Upper lobe of right lung (tissue), 1 donor: ENCODE measurements around the gene SAP130. TPM values are rescaled to one million over a fixed set of nuclear protein-coding genes. Genes with fewer than 3 reads are reported as not detected.

Experiments
- ATAC-seq: fragments of 200-7000 bp; cut with Tn5 transposase; one replicate; pipeline ENCODE4 v1.9.1; 2020; ENCODE audit warnings: mild to moderate bottlenecking, moderate library complexity
- DNase-seq: peaks from one replicate; pipeline ENCODE4 v3.0.0-alpha.2; 2020
- H3K27ac ChIP-seq: fragments of 200-600 bp; one replicate; pipeline ENCODE4 v1.8.0; 2022
- H3K27me3 ChIP-seq: fragments of 200-600 bp; one replicate; pipeline ENCODE4 v1.8.0; 2022; ENCODE audit warnings: mild to moderate bottlenecking
- H3K36me3 ChIP-seq: fragments of 200-600 bp; one replicate; pipeline ENCODE4 v1.8.0; 2022
- H3K4me1 ChIP-seq: fragments of 200-600 bp; one replicate; pipeline ENCODE4 v1.8.0; 2022
- H3K4me3 ChIP-seq: fragments of 200-600 bp; one replicate; pipeline ENCODE4 v1.8.0; 2022; ENCODE audit warnings: mild to moderate bottlenecking
- H3K9me3 ChIP-seq: fragments of 200-600 bp; one replicate; pipeline ENCODE4 v1.8.0; 2022
- CTCF ChIP-seq: fragments of 200-600 bp; IDR thresholded peaks from one replicate; pipeline ENCODE4 v1.8.0; 2022; ENCODE audit warnings: antibody characterized with exemption
- intact Hi-C: fragments of 100-400 bp; cut with DNase I; formaldehyde crosslinking; loops from one replicate; pipeline ENCODE4 v1.11.0; 2022
- total RNA-seq: library from RNA; stranded (reverse); fragmentation: NEBNext Ultra II Directional; extraction: Animal tissue kit (Norgen Biotek cat#: 25700); gene quantifications from one replicate; pipeline ENCODE4 v1.2.1, GENCODE V29; 2021
- donor health status: DM: no; HTN: yes; CAD: no; lungs with severe emphysema.

The SAP130 gene
- total RNA-seq, 1 donor from 2014 or later = 16.9 TPM

- Histone ChIP-seq H3K27ac (no peak overlapping the region), H3K9me3 (no peaks in the 10 kb centered on the region), H3K4me3 (no peak overlapping the region), H3K27me3 (no peaks in the 10 kb centered on the region), H3K36me3 (peaks cover 63% of the 10 kb centered on the region), H3K4me1 (no peaks in the 10 kb centered on the region)
- no peak for TF ChIP-seq CTCF
- no peak for ATAC-seq
- intact Hi-C loops = no loop called here
- DNase-seq = no peak
Measured at GRCh38 chr2:127950264-127950663, 77.6 kb downstream of the SAP130 start.

- Histone ChIP-seq H3K9me3 (no peaks in the 10 kb centered on the region), H3K27me3 (no peaks in the 10 kb centered on the region), H3K4me1 (no peaks in the 10 kb centered on the region), H3K4me3 (no peak overlapping the region), H3K27ac (no peak overlapping the region), H3K36me3 (peaks cover 86% of the 10 kb centered on the region)
- DNase-seq (no peak), ATAC-seq (no peak)
- intact Hi-C loops = no loop called here
- TF ChIP-seq CTCF = no peak
Measured at GRCh38 chr2:127945281-127945680, 82.6 kb downstream of the SAP130 start.

GRCh38 chr2:127943186-127943585, 84.7 kb downstream of the SAP130 start:
- H3K36me3 ChIP-seq = peaks cover 65% of the 10 kb centered on the region
- H3K9me3 ChIP-seq = no peaks in the 10 kb centered on the region
- H3K27ac ChIP-seq = no peak overlapping the region
- ATAC-seq (no peak), DNase-seq (no peak)
- intact Hi-C loops = no loop called here
- no peak overlapping the region for H3K4me3 ChIP-seq
- no peaks in the 10 kb centered on the region for H3K4me1 ChIP-seq
- no peak for TF ChIP-seq CTCF
- no peaks in the 10 kb centered on the region for H3K27me3 ChIP-seq

GRCh38 chr2:127942002-127942401, 85.9 kb downstream of the SAP130 start:
- DNase-seq (no peak), ATAC-seq (no peak)
- Histone ChIP-seq H3K4me1 (no peaks in the 10 kb centered on the region), H3K36me3 (peaks cover 57% of the 10 kb centered on the region), H3K4me3 (no peak overlapping the region), H3K27ac (no peak overlapping the region), H3K9me3 (no peaks in the 10 kb centered on the region), H3K27me3 (no peaks in the 10 kb centered on the region)
- intact Hi-C loops = no loop called here
- no peak for TF ChIP-seq CTCF

- no peak for TF ChIP-seq CTCF
- no peak for DNase-seq
Measured at GRCh38 chr2:127941461-127941860, 86.4 kb downstream of the SAP130 start.

GRCh38 chr2:127940641-127941040, 87.2 kb downstream of the SAP130 start:
- no peaks in the 10 kb centered on the region for H3K9me3 ChIP-seq
- ATAC-seq = no peak
- no peaks in the 10 kb centered on the region for H3K27me3 ChIP-seq
- TF ChIP-seq CTCF = no peak
- H3K4me3 ChIP-seq = no peak overlapping the region
- intact Hi-C loops = no loop called here
- no peak overlapping the region for H3K27ac ChIP-seq
- no peak for DNase-seq
- H3K36me3 ChIP-seq = peaks cover 45% of the 10 kb centered on the region
- no peaks in the 10 kb centered on the region for H3K4me1 ChIP-seq

More at GRCh38 chr2:127941461-127941860, 86.4 kb downstream of the SAP130 start:
- H3K9me3 ChIP-seq = no peaks in the 10 kb centered on the region
- intact Hi-C loops = no loop called here
- no peaks in the 10 kb centered on the region for H3K27me3 ChIP-seq
- H3K4me1 ChIP-seq = no peaks in the 10 kb centered on the region
- peaks cover 53% of the 10 kb centered on the region for H3K36me3 ChIP-seq
- H3K27ac ChIP-seq = no peak overlapping the region
- H3K4me3 ChIP-seq = no peak overlapping the region
- no peak for ATAC-seq
